HepG2 (cell line): ENCODE data around the gene LUC7L2. TPM values are rescaled to one million over a fixed set of nuclear protein-coding genes. Genes with fewer than 3 reads are reported as not detected.

Experiments used
- ATF7 ChIP-seq, 2 experiments: fragments of 450-650 bp in 1 of 2; sonication (generic) in 1 of 2; formaldehyde crosslinking in 1 of 2; IDR thresholded peaks; 2 replicates each; pipeline versions ENCODE4 v1.4.0 to v1.6.1; 2016 to 2020; ENCODE audit warnings: antibody characterized with exemption in 1 of 2, mild to moderate bottlenecking in 1 of 2, missing genetic modification reagents in 1 of 2
- BHLHE40 ChIP-seq: IDR thresholded peaks from 2 replicates; pipeline ENCODE4 v1.6.1; 2011; ENCODE audit warnings: low read length, improper control_type of control experiment
- FOXK1 ChIP-seq: sonication (generic); formaldehyde crosslinking; IDR thresholded peaks from 2 replicates; pipeline ENCODE4 v1.4.0; 2020; ENCODE audit warnings: low read depth, missing genetic modification reagents, borderline replicate concordance
- GABPA ChIP-seq, 2 experiments: IDR thresholded peaks; 2 replicates each; pipeline ENCODE4 v1.6.1; 2011 to 2016; ENCODE audit warnings: low read depth in 2 of 2, low read length in 1 of 2, missing biosample characterization in 1 of 2, missing genetic modification characterization in 1 of 2
- HCFC1 ChIP-seq: fragments of 150-350 bp; IDR thresholded peaks from 2 replicates; pipeline ENCODE4 v1.6.1; 2014; ENCODE audit warnings: low read depth, low read length
- HNF1B ChIP-seq: sonication (generic); formaldehyde crosslinking; IDR thresholded peaks from 2 replicates; pipeline ENCODE4 v1.5.1; 2020; ENCODE audit warnings: mild to moderate bottlenecking, moderate library complexity, missing genetic modification reagents
- HOXA5 ChIP-seq: sonication (generic); formaldehyde crosslinking; IDR thresholded peaks from 2 replicates; pipeline ENCODE4 v1.4.0; 2020; ENCODE audit warnings: missing genetic modification reagents
- MYNN ChIP-seq: sonication (generic); formaldehyde crosslinking; IDR thresholded peaks from 2 replicates; pipeline ENCODE4 v1.4.0; 2020; ENCODE audit warnings: mild to moderate bottlenecking, low read depth, missing genetic modification reagents
- NFKB2 ChIP-seq: sonication (generic); formaldehyde crosslinking; IDR thresholded peaks from 2 replicates; pipeline ENCODE4 v1.4.0; 2020; ENCODE audit warnings: missing genetic modification reagents, borderline replicate concordance
- NR2F6 ChIP-seq, 2 experiments: IDR thresholded peaks; 2 replicates each; pipeline ENCODE4 v1.6.1; 2016; ENCODE audit warnings: antibody characterized with exemption in 1 of 2, mild to moderate bottlenecking in 1 of 2
- RARG ChIP-seq: sonication (generic); formaldehyde crosslinking; IDR thresholded peaks from 2 replicates; pipeline ENCODE4 v1.4.0; 2020; ENCODE audit warnings: low read depth, mild to moderate bottlenecking, missing genetic modification reagents
- SAP130 ChIP-seq: IDR thresholded peaks from 2 replicates; pipeline ENCODE4 v1.6.1; 2016; ENCODE audit warnings: low read depth
- SMYD3 ChIP-seq: sonication (generic); formaldehyde crosslinking; IDR thresholded peaks from 2 replicates; pipeline ENCODE4 v1.8.1; 2023; ENCODE audit warnings: mild to moderate bottlenecking, missing genetic modification reagents
- SOX6 ChIP-seq, 2 experiments: fragments of 450-650 bp in 1 of 2; sonication (generic) in 1 of 2; formaldehyde crosslinking in 1 of 2; IDR thresholded peaks; 2 replicates each; pipeline versions ENCODE4 v1.4.0 to v1.6.1; 2017 to 2020; ENCODE audit warnings: antibody characterized with exemption in 1 of 2, mild to moderate bottlenecking in 1 of 2, missing genetic modification reagents in 1 of 2
- SP140L ChIP-seq: sonication (generic); formaldehyde crosslinking; IDR thresholded peaks from 2 replicates; pipeline ENCODE4 v1.4.0; 2020; ENCODE audit warnings: missing genetic modification reagents, borderline replicate concordance
- TSC22D2 ChIP-seq: sonication (generic); formaldehyde crosslinking; IDR thresholded peaks from 2 replicates; pipeline ENCODE4 v1.5.1; 2020; ENCODE audit warnings: missing genetic modification reagents, mild to moderate bottlenecking, borderline replicate concordance
- ZBTB2 ChIP-seq: sonication (generic); formaldehyde crosslinking; IDR thresholded peaks from 2 replicates; pipeline ENCODE4 v1.8.0; 2022; ENCODE audit warnings: low read depth, missing genetic modification reagents
- ZMAT3 ChIP-seq: sonication (generic); formaldehyde crosslinking; conservative IDR thresholded peaks from 2 replicates; pipeline ENCODE4 v1.7.0; 2021; ENCODE audit warnings: missing genetic modification reagents
- ZNF12 ChIP-seq: sonication (generic); formaldehyde crosslinking; IDR thresholded peaks from 2 replicates; pipeline ENCODE4 v1.5.0; 2020; ENCODE audit warnings: missing genetic modification reagents
- ZNF562 ChIP-seq: sonication (generic); formaldehyde crosslinking; IDR thresholded peaks from 2 replicates; pipeline ENCODE4 v1.8.0; 2022; ENCODE audit warnings: missing genetic modification reagents, borderline replicate concordance
- ZNF574 ChIP-seq: sonication (generic); formaldehyde crosslinking; IDR thresholded peaks from 2 replicates; pipeline ENCODE4 v1.4.0; 2020; ENCODE audit warnings: missing genetic modification reagents
- ZNF782 ChIP-seq: sonication (generic); formaldehyde crosslinking; IDR thresholded peaks from 2 replicates; pipeline ENCODE4 v1.4.0; 2020; ENCODE audit warnings: missing genetic modification reagents, mild to moderate bottlenecking, borderline replicate concordance
- polyA plus RNA-seq, 8 experiments: library from polyadenylated mRNA; depleted of rRNA in 3 of 8; stranded (reverse) in 7 of 8; unstranded in 1 of 8; fragments of >200 nt; fragmentation: Illumina TruSeq in 4 of 8; extraction: Trizol in 4 of 8; gene quantifications; 2 replicates each; pipeline versions ENCODE4 v1.2.1 to v1.2.3, GENCODE V29; 2011 to 2016; ENCODE audit warnings: low read depth in 4 of 8, missing spikeins in 1 of 8, mixed read lengths in 1 of 8; ENCODE audit not compliant: insufficient read depth in 1 of 8
- total RNA-seq, 5 experiments: library from RNA; depleted of rRNA; stranded (reverse); fragments of >200 nt; fragmentation: Illumina TruSeq; extraction: Trizol; gene quantifications; 2 replicates each; pipeline ENCODE4 v1.2.3, GENCODE V29; 2016; ENCODE audit warnings: low read depth in 1 of 5
- TF ChIP-seq, protein P1 (sequence below): IDR thresholded peaks from 2 replicates; pipeline ENCODE4 v1.6.1; 2016

LUC7L2 gene
- total and polyA plus RNA-seq, 2 of the 13 experiments (the other 11 are each of a cell fraction or from before 2014, with no cell fraction given), result 17.9 to 50.7 TPM

DNA sequence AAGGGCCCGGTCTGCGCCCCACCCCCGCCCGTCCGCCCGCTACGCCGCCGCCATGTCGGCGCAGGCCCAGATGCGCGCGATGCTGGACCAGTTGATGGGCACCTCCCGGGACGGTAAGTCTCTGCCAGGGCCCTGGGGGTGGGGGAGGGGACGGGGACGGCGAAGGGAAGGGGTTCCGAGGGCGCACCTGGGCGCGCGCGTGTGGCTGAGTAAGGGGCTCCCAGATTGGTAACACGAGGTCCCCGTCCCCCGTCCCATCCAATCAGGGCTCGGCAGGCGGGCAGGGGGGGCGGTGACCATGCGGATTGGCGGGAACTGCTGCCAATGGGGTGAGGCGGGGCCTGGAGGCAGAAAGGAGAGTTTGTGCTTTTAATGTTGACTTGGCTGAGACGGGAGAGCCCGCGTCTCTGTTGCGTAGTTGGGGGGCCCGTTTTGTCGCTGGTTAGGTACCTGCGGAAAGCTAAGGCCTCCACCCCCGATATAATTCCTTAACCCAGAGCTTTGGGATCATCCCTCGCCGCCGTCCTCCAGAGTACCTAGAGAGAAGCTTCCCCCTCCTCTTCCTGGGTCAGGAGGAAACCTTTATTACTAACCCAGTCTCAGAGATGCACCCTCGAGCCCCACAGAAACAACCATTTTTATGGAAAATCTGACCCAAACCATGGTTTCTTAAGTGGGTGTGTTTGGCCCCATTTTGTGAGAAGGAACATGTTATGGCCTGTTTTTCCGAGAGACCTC, 685 bp downstream of the LUC7L2 start (continued):
- TF ChIP-seq ZMAT3, result peak; percentile 21; the same call in 1 of the 2 replicates
- TF ChIP-seq ZNF782 (CRISPR knock-in tag), result no peak
- no peak for TF ChIP-seq MYNN (CRISPR knock-in tag)
- TF ChIP-seq ZNF12 (CRISPR knock-in tag), result no peak
- TF ChIP-seq HOXA5 (CRISPR knock-in tag), result no peak
- TF ChIP-seq RARG (CRISPR knock-in tag), result no peak
- TF ChIP-seq SAP130 (CRISPR knock-in tag), result peak; percentile 54; the same call in 1 of the 2 replicates
- TF ChIP-seq SMYD3 (CRISPR knock-in tag), result no peak
- no peak for TF ChIP-seq ZNF562 (CRISPR knock-in tag)
- no peak for TF ChIP-seq BHLHE40
- peak; percentile 6; the same call in 1 of the 2 replicates for TF ChIP-seq ZBTB2 (CRISPR knock-in tag)
- no peak; the same call in 1 of the 2 replicates for TF ChIP-seq FOXK1 (CRISPR knock-in tag)
- TF ChIP-seq NR2F6 (IDR thresholded peaks at IDR 0.05), result no peak
- no peak for TF ChIP-seq NR2F6 (CRISPR knock-in tag; IDR thresholded peaks at IDR 0.05)
- no peak for TF ChIP-seq SOX6 (IDR thresholded peaks at IDR 0.05)
- no peak; the same call in 1 of the 2 replicates for TF ChIP-seq SOX6 (CRISPR knock-in tag; IDR thresholded peaks at IDR 0.05)
- no peak for TF ChIP-seq ZNF574 (CRISPR knock-in tag)
- TF ChIP-seq, protein P1, sequence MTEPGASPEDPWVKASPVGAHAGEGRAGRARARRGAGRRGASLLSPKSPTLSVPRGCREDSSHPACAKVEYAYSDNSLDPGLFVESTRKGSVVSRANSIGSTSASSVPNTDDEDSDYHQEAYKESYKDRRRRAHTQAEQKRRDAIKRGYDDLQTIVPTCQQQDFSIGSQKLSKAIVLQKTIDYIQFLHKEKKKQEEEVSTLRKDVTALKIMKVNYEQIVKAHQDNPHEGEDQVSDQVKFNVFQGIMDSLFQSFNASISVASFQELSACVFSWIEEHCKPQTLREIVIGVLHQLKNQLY (CRISPR knock-in tag), result no peak
- TF ChIP-seq SP140L (CRISPR knock-in tag), result 0 out of 2 replicates have a peak, but pooled peaks have one; percentile 72
- no peak for TF ChIP-seq ATF7 (IDR thresholded peaks at IDR 0.05)
- TF ChIP-seq ATF7 (CRISPR knock-in tag; IDR thresholded peaks at IDR 0.05), result no peak
- TF ChIP-seq NFKB2, result no peak
- TF ChIP-seq HCFC1, result no peak; the same call in 1 of the 2 replicates
- no peak for TF ChIP-seq TSC22D2
- TF ChIP-seq HNF1B (CRISPR knock-in tag), result peak; percentile 48; the same call in 1 of the 2 replicates
- no peak for TF ChIP-seq GABPA (IDR thresholded peaks at IDR 0.05; ENCODE audit: low read depth, low read length)
- 0 out of 2 replicates have a peak, but pooled peaks have one; percentile 37 for TF ChIP-seq GABPA (CRISPR knock-in tag; IDR thresholded peaks at IDR 0.05; ENCODE audit: low read depth)
